GM21786 (cell line): ENCODE measurements around the gene IPPK.

Experiments
- ATAC-seq: cut with Tn5 transposase; IDR thresholded peaks from one replicate; pipeline ENCODE4 v1.9.1; 2021; ENCODE audit not compliant: unreplicated experiment

IPPK gene

GRCh38 chr9:92686954-92687353 is 17.0 kb upstream of the IPPK start:
- no peak for ATAC-seq

- no peak for ATAC-seq
Observed at GRCh38 chr9:92685022-92685421, 15.1 kb upstream of the IPPK start.

- no peak for ATAC-seq
Observed at GRCh38 chr9:92682269-92682668, 12.3 kb upstream of the IPPK start.

DNA sequence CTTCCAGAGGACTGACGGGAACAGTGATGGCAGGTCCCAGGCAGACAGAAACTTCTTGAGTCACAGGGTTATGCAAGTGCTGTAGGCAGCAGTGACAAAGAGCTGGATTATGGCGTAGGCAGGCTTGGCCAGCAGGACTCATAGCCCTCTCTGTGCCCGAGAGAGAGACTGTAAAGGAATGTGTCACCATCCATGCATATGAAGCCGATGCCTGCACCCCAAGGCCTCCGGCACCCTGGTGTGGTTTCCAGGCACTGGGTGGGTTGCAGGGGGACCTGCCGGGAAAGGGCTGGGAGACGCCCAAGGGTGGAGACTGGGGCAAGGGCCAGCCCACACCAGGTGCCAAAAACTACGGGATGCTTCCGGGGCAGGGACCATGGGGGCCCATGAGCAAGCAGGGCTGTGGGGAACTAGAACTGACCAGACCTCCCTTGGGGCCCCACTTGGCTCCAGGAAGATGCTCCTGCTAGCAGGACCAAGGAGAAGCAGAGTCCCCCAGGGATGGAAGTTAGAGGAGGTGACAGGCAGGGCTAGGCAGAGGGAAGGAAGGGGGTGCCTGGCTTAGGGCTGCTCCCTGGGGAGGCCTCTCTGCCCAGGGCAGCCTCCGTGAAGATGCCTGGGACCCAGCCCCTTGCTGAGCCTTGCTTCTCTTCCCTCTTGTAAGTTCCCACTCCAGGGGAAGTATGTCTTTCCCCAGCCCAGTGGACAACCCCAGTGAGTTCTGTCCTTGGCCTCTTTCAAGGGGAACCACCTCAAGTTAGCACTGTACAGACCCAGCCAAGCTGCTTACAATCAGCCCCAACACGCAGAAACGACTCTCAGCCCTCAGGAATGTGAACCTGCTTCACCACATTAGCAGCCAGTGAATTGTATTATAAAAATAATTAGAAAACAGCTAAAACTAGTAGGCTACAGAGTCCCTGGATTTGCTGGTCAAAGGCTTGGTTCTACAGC is 10.5 kb upstream of the IPPK start:
- no peak for ATAC-seq

DNA sequence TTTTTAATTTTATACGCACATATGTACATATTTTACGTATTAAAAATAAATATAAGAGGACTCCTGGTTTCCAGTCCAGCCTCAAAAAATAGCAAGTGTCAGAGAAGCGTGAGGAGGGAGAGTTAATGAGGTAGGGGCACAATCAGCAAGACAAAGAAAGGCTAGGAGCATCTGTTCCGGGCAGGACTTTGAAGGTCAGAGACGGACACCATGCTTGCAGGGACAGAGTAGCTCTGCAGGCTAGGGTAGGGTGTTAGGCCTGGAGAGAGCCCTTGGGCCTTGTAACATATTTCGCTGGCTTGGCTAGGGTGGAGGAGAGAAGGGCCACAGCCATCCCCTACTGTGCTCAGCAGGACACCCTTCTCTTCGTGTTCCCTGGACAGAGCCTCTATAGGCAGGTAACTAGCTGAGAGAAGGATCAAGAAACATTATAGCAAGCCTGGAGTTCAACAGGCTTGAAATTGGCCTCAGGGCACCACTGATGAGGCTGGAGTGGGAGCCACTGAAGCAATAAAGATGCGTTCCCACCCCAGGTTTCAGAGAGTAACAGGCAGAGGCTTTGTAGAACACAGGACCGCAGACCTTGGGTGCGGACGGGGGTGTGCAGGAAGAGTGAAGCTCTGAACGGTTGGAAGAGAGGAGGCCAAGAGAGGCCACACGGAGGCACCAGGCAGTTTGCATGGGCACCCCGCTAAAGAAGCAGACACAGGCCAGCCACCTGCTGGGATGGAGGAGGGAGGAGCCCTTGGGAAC is 9.7 kb upstream of the IPPK start:
- ATAC-seq = no peak

GRCh38 chr9:92671323-92671722 is 1.4 kb upstream of the IPPK start:
- no peak for ATAC-seq

GRCh38 chr9:92669527-92669889 is 423 bp downstream of the IPPK start:
- ATAC-seq = no peak

- no peak for ATAC-seq
Observed at GRCh38 chr9:92668746-92669526, 995 bp downstream of the IPPK start.

- no peak for ATAC-seq
Observed at GRCh38 chr9:92666912-92667532, 2.9 kb downstream of the IPPK start.

DNA sequence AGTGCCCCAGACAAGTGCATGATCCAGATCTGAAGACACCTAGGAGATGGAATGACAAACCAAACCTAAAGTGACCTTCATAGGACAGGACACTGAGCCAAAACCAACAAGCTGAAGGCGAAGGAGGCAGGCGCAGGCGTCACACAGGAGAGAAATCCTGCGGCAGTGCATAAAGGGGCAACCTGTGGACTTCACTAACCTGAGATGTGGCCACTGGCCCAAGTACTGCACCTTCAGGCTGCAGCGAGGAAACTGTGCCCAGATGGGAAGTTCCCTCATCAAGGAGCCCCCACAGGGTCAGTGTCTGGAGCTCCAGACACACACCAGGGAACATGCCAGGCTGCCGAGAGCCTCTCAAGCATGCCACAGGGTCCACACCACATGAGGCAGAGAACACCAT is 3.7 kb downstream of the IPPK start:
- ATAC-seq = no peak

GRCh38 chr9:92665836-92666235 is 4.1 kb downstream of the IPPK start:
- no peak for ATAC-seq

DNA sequence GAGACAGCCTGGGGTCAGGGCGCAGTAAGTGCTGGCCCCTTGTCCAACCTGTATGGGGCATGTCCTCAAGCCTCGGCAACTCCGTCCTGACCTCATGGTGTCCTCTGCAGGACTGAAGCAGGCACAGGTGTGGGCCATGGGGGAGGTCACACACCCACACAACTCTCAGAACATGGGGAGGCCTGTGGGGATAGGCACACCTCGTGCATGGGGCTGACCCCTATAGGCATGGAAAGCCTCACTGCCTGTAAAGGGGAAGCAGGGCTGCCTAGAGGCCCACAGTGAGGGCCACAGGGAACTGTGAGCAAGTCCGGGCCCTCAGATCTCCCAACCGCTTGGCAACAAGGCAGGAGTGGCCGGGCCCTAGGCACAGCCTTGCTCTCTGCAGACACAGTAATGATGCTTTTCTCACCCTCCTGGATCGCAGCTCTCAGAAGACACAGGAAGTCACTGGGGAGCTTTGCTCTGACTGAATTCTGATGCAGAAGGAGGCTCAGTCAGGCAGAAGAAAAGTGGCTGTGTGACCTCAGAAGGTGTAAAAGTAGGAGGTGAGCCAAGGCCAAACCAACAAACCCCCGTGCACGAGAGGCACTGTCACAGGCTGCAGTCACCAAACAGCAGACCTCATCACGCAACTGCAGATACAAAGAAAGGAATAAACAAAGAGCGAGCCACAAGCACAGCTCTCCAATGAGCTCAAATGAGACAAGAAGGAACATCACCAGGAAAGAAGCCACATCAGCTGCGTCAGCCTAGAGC is 5.4 kb downstream of the IPPK start:
- peak; percentile 40 for ATAC-seq

DNA sequence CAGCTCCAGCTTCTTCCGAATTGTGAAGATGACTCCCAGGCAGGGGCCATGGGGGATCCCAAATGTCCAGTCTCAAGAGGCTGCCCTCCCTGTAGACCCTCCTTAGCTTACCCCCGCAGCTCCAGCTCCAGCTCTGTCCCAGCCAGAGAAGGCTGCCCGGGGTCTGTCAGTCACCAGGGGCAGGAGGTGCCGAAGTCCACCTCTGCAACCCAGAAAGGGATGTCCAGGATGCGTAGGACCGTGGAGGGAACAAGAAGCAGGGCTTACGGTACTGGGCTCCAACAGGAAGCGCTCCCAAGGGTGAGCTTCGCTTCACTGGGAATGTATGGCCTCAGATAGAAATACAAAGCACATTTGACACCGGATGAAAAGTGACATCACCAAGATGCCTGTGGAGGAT is 6.0 kb downstream of the IPPK start:
- no peak for ATAC-seq

DNA sequence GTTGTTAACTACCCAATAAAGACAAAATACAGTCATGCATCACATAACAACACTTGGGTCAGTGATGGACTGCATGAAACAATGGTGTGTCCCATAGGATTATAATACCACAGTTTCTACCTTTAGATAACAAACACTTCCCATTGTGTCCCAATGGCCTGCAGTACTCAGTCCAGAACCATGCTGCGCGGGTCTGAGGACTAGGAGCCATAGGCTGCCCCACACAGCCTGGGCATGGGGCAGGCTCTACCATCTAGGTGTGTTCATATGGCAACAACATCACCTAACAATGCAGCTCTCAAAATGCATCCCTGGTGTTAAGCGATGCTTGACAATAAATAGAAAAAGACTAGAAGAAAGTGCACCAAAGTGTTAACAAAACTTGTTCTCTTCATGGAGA is 6.8 kb downstream of the IPPK start:
- no peak for ATAC-seq

DNA sequence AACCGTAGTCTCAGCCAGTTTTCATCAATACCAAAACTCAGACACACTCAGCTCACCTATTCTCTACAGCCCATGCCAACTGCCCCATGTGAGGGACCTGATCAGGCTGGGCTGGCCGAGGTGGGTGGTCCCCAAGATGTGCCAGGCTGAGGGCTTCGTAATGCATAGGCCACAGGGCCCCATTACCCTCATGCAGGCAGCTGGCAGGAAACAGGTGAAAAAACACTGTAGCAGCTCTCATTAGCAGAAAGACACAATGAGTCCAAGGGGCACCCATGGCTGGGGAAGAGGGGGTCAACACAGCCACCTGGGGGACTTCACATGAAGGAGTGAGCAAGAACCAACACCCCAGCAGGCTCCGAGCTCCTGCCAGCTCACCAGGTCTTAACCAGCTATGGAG is 8.2 kb downstream of the IPPK start:
- no peak for ATAC-seq

- no peak for ATAC-seq
Observed at GRCh38 chr9:92661127-92661526, 8.8 kb downstream of the IPPK start.

DNA sequence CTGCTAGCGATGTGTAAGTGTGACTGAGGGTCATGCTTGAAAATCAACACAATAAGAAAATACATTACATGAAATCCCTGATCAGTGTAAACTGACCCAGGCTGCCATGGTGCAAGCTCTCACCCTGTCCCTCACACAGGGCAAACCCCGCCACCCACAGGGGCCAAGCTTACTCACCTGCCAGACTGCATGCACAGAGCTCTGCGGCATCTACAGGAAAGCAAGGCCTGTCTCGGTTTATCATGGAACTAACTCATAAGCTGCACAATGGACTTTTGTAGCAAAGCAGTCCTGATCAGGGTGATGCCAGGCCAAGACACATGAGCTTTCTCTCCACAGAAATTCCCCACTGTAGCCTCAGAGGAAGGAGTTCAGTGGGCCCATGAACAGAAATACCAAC is 9.7 kb downstream of the IPPK start:
- no peak for ATAC-seq

DNA sequence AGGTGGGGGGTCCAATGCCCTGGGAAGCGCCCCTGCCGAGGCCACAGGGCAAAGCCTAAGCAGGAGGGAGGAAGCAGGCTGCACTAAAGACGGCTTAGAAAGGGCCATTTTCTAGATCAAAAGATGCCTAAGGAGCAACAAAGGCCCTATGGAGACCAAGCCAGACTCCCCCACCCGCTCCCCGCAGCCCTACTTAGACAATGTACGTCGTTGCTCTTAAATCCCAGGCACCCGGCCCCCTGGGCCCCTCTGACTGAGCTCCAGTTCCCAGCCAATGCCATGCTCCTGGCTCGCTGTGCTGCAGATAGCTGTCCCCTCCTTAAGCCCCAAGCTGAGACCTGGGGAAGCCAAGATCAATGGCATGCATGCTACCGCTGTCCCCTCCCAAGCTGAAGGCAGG is 10.3 kb downstream of the IPPK start:
- ATAC-seq = no peak

DNA sequence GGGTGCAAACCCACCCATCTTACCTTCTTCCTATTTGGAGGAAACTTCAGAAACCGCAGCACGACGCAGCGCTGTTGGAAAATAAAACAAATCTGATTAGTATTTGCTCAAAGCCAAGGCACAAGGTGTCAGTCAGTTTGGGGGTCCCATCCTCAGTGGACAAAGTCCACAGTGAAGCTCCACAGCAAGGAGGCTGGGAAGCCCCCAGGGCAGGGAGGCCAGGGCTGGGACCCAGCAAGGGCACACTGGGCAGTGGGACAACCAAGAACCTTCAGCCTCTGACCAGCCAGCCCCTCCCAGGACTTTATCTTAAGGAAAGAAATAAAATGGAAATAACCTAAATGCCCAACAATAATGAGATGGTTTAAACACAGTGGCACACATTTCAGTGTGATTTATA is 11.3 kb downstream of the IPPK start:
- no peak for ATAC-seq

DNA sequence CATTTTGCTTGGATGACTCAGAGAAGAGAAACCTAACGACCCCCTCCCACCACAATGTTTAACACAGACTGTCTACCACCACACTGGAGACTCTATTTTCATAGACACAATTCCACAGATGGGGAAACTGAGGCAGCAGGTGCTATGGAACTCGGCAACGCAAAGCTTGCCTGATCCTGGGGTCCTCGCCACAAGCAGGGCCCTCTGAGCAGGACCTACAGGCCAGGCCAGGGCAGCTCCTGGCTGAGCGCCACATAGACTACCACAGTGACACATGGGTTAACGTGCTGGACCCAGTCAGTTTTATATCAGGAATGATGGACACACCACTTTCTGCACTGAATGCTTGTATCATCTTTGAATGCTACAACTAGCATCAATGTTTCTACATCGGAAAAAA is 11.8 kb downstream of the IPPK start:
- ATAC-seq = no peak
